ENCODE data around the gene CRIP2. TPM values are rescaled to one million over a fixed set of nuclear protein-coding genes. Genes with fewer than 3 reads are reported as not detected.

The CRIP2 gene
- total and polyA plus RNA-seq, 2 of the 13 experiments (the other 11 are each of a cell fraction or from before 2014, with no cell fraction given), result 31.6 to 37.9 TPM

DNA sequence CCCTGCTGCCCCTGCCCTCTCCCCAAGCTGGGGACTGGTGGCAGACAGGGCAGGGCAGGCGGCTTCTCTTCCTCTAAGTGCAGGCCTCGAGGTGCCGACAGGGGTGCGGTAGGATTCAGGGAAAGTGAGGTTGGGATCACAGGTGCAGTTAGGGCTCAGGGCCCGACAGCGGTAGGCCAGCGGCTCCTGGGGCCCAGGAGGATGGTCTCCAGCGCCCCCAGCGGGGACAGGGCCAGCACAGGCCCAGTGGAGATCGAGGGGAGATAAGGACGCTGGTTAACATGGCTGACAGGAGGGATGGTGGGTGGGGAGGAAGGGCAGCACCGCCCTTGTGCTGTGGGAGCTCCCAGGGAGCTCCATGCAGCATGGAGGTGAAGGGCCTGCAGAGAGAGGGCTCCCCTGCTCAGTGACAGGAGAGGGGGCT, 11.1 kb downstream of the CRIP2 start (continued):
- TF ChIP-seq, protein P1, sequence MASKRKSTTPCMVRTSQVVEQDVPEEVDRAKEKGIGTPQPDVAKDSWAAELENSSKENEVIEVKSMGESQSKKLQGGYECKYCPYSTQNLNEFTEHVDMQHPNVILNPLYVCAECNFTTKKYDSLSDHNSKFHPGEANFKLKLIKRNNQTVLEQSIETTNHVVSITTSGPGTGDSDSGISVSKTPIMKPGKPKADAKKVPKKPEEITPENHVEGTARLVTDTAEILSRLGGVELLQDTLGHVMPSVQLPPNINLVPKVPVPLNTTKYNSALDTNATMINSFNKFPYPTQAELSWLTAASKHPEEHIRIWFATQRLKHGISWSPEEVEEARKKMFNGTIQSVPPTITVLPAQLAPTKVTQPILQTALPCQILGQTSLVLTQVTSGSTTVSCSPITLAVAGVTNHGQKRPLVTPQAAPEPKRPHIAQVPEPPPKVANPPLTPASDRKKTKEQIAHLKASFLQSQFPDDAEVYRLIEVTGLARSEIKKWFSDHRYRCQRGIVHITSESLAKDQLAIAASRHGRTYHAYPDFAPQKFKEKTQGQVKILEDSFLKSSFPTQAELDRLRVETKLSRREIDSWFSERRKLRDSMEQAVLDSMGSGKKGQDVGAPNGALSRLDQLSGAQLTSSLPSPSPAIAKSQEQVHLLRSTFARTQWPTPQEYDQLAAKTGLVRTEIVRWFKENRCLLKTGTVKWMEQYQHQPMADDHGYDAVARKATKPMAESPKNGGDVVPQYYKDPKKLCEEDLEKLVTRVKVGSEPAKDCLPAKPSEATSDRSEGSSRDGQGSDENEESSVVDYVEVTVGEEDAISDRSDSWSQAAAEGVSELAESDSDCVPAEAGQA (IDR thresholded peaks at IDR 0.05; ENCODE audit: low read depth), result 0 out of 2 replicates have a peak, but pooled peaks have one; percentile 26
- TF ChIP-seq, protein P1 (CRISPR knock-in tag; IDR thresholded peaks at IDR 0.05; ENCODE audit: borderline replicate concordance), result no peak
- TF ChIP-seq ZSCAN21 (CRISPR knock-in tag; IDR thresholded peaks at IDR 0.05; ENCODE audit: borderline replicate concordance) (peak; percentile 64; the same call in 1 of the 2 replicates), KAT8 (CRISPR knock-in tag; IDR thresholded peaks at IDR 0.05) (peak; percentile 66; the same call in 1 of the 2 replicates), ZNF205 (CRISPR knock-in tag; IDR thresholded peaks at IDR 0.05) (0 out of 2 replicates have a peak, but pooled peaks have one; percentile 28), ZNF777 (CRISPR knock-in tag; IDR thresholded peaks at IDR 0.05) (peak; percentile 67), ISL2 (CRISPR knock-in tag; IDR thresholded peaks at IDR 0.05) (0 out of 2 replicates have a peak, but pooled peaks have one; percentile 22), ZNF180 (CRISPR knock-in tag; IDR thresholded peaks at IDR 0.05; ENCODE audit: borderline replicate concordance, low read depth) (no peak), FOXA1 (IDR thresholded peaks at IDR 0.05) (no peak), FOXA1 (CRISPR knock-in tag; IDR thresholded peaks at IDR 0.05) (peak; percentile 11; the same call in 1 of the 2 replicates), ZFX (CRISPR knock-in tag; IDR thresholded peaks at IDR 0.05; ENCODE audit: low read depth) (peak; percentile 96), ZNF292 (CRISPR knock-in tag; IDR thresholded peaks at IDR 0.05; ENCODE audit: borderline replicate concordance, low read depth) (0 out of 2 replicates have a peak, but pooled peaks have one; percentile 10), NRL (CRISPR knock-in tag; IDR thresholded peaks at IDR 0.05; ENCODE audit: borderline replicate concordance) (no peak), GATAD1 (CRISPR knock-in tag; IDR thresholded peaks at IDR 0.05) (peak; percentile 47)
- TF ChIP-seq, protein P2, sequence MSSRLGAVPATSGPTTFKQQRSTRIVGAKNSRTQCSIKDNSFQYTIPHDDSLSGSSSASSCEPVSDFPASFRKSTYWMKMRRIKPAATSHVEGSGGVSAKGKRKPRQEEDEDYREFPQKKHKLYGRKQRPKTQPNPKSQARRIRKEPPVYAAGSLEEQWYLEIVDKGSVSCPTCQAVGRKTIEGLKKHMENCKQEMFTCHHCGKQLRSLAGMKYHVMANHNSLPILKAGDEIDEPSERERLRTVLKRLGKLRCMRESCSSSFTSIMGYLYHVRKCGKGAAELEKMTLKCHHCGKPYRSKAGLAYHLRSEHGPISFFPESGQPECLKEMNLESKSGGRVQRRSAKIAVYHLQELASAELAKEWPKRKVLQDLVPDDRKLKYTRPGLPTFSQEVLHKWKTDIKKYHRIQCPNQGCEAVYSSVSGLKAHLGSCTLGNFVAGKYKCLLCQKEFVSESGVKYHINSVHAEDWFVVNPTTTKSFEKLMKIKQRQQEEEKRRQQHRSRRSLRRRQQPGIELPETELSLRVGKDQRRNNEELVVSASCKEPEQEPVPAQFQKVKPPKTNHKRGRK (CRISPR knock-in tag; IDR thresholded peaks at IDR 0.05), result no peak
- TF ChIP-seq, protein P3, sequence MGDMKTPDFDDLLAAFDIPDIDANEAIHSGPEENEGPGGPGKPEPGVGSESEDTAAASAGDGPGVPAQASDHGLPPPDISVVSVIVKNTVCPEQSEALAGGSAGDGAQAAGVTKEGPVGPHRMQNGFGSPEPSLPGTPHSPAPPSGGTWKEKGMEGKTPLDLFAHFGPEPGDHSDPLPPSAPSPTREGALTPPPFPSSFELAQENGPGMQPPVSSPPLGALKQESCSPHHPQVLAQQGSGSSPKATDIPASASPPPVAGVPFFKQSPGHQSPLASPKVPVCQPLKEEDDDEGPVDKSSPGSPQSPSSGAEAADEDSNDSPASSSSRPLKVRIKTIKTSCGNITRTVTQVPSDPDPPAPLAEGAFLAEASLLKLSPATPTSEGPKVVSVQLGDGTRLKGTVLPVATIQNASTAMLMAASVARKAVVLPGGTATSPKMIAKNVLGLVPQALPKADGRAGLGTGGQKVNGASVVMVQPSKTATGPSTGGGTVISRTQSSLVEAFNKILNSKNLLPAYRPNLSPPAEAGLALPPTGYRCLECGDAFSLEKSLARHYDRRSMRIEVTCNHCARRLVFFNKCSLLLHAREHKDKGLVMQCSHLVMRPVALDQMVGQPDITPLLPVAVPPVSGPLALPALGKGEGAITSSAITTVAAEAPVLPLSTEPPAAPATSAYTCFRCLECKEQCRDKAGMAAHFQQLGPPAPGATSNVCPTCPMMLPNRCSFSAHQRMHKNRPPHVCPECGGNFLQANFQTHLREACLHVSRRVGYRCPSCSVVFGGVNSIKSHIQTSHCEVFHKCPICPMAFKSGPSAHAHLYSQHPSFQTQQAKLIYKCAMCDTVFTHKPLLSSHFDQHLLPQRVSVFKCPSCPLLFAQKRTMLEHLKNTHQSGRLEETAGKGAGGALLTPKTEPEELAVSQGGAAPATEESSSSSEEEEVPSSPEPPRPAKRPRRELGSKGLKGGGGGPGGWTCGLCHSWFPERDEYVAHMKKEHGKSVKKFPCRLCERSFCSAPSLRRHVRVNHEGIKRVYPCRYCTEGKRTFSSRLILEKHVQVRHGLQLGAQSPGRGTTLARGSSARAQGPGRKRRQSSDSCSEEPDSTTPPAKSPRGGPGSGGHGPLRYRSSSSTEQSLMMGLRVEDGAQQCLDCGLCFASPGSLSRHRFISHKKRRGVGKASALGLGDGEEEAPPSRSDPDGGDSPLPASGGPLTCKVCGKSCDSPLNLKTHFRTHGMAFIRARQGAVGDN (CRISPR knock-in tag; IDR thresholded peaks at IDR 0.05), result peak; percentile 83

Measured in HepG2 (cell line).